Measurements from ENCODE around the gene GBE1.

Gene GBE1

GRCh38 chr3:81483046-81483445 is 278.4 kb downstream of the GBE1 start:
- TF ChIP-seq GATA3 (IDR thresholded peaks at IDR 0.05; ENCODE audit: low read depth, low read length), result no peak

GRCh38 chr3:81477740-81478139 is 283.7 kb downstream of the GBE1 start:
- TF ChIP-seq GATA3 (IDR thresholded peaks at IDR 0.05; ENCODE audit: low read depth, low read length) (no peak), GATA2 (IDR thresholded peaks at IDR 0.05; ENCODE audit: low read depth, low read length) (no peak)

- TF ChIP-seq GATA3 (IDR thresholded peaks at IDR 0.05; ENCODE audit: low read depth, low read length), result no peak
- TF ChIP-seq GATA2 (IDR thresholded peaks at IDR 0.05; ENCODE audit: low read depth, low read length), result no peak
Observed at GRCh38 chr3:81476692-81477091, 284.8 kb downstream of the GBE1 start.

GRCh38 chr3:81472600-81473362 is 288.7 kb downstream of the GBE1 start:
- no peak for TF ChIP-seq GATA2 (IDR thresholded peaks at IDR 0.05; ENCODE audit: low read depth, low read length)
- TF ChIP-seq GATA3 (IDR thresholded peaks at IDR 0.05; ENCODE audit: low read depth, low read length), result no peak

- no peak for TF ChIP-seq GATA3 (IDR thresholded peaks at IDR 0.05; ENCODE audit: low read depth, low read length)
- no peak for TF ChIP-seq GATA2 (IDR thresholded peaks at IDR 0.05; ENCODE audit: low read depth, low read length)
Observed at GRCh38 chr3:81470524-81471278, 290.7 kb downstream of the GBE1 start.

GRCh38 chr3:81468391-81468790 is 293.1 kb downstream of the GBE1 start:
- TF ChIP-seq GATA3 (IDR thresholded peaks at IDR 0.05; ENCODE audit: low read depth, low read length) (no peak), GATA2 (IDR thresholded peaks at IDR 0.05; ENCODE audit: low read depth, low read length) (no peak)

- TF ChIP-seq GATA2 (IDR thresholded peaks at IDR 0.05; ENCODE audit: low read depth, low read length) (no peak), GATA3 (IDR thresholded peaks at IDR 0.05; ENCODE audit: low read depth, low read length) (no peak)
Observed at GRCh38 chr3:81466201-81466560, 295.3 kb downstream of the GBE1 start.

- TF ChIP-seq GATA3 (IDR thresholded peaks at IDR 0.05; ENCODE audit: low read depth, low read length) (no peak), GATA2 (IDR thresholded peaks at IDR 0.05; ENCODE audit: low read depth, low read length) (no peak)
Observed at GRCh38 chr3:81465510-81466200, 295.8 kb downstream of the GBE1 start.

GRCh38 chr3:81463781-81464180 is 297.7 kb downstream of the GBE1 start:
- TF ChIP-seq GATA3 (IDR thresholded peaks at IDR 0.05; ENCODE audit: low read depth, low read length) (no peak), GATA2 (IDR thresholded peaks at IDR 0.05; ENCODE audit: low read depth, low read length) (no peak)

- TF ChIP-seq GATA2 (IDR thresholded peaks at IDR 0.05; ENCODE audit: low read depth, low read length), result no peak
- no peak for TF ChIP-seq GATA3 (IDR thresholded peaks at IDR 0.05; ENCODE audit: low read depth, low read length)
Observed at GRCh38 chr3:81462921-81463320, 298.5 kb downstream of the GBE1 start.

- TF ChIP-seq GATA3 (IDR thresholded peaks at IDR 0.05; ENCODE audit: low read depth, low read length), result no peak
- TF ChIP-seq GATA2 (IDR thresholded peaks at IDR 0.05; ENCODE audit: low read depth, low read length), result no peak
Observed at GRCh38 chr3:81459733-81460132, 301.7 kb downstream of the GBE1 start.

GRCh38 chr3:81452418-81452817 is 309.0 kb downstream of the GBE1 start:
- no peak for TF ChIP-seq GATA2 (IDR thresholded peaks at IDR 0.05; ENCODE audit: low read depth, low read length)
- no peak for TF ChIP-seq GATA3 (IDR thresholded peaks at IDR 0.05; ENCODE audit: low read depth, low read length)

- TF ChIP-seq GATA3 (IDR thresholded peaks at IDR 0.05; ENCODE audit: low read depth, low read length), result no peak
- TF ChIP-seq GATA2 (IDR thresholded peaks at IDR 0.05; ENCODE audit: low read depth, low read length), result no peak
Observed at GRCh38 chr3:81451611-81452010, 309.8 kb downstream of the GBE1 start.

GRCh38 chr3:81451140-81451539 is 310.3 kb downstream of the GBE1 start:
- TF ChIP-seq GATA2 (IDR thresholded peaks at IDR 0.05; ENCODE audit: low read depth, low read length) (no peak), GATA3 (IDR thresholded peaks at IDR 0.05; ENCODE audit: low read depth, low read length) (no peak)

GRCh38 chr3:81446806-81447205 is 314.6 kb downstream of the GBE1 start:
- TF ChIP-seq GATA3 (IDR thresholded peaks at IDR 0.05; ENCODE audit: low read depth, low read length) (no peak), GATA2 (IDR thresholded peaks at IDR 0.05; ENCODE audit: low read depth, low read length) (no peak)

Measured in SH-SY5Y (cell line).